HepG2 (cell line): ENCODE results near the gene LEAP2. TPM values are rescaled to one million over a fixed set of nuclear protein-coding genes. Genes with fewer than 3 reads are reported as not detected.

Source experiments
- ATAC-seq: fragments of 200-7000 bp; cut with Tn5 transposase; 3 replicates; pipeline ENCODE4 v1.9.1; 2020; ENCODE audit warnings: mild to moderate bottlenecking, moderate library complexity
- BruUV-seq: library from RNA; stranded (reverse); fragments of 400-500 nt; replicated peaks from 2 replicates; lab custom pipeline; 2021; lab: Mats Ljungman, UMichigan
- CTCF ChIA-PET: fragments of 300-600 bp; formaldehyde crosslinking; extraction: SDS; loops from one replicate; lab custom pipeline; 2021; ENCODE audit warnings: low total read pairs, inconsistent platforms, low intra/inter-chr PET ratio; lab: Yijun Ruan, JAX
- POLR2A ChIA-PET: fragments of 350-600 bp; sonication (Branson Sonifier 250); formaldehyde crosslinking; loops from one replicate; lab custom pipeline; 2020; ENCODE audit warnings: antibody characterized with exemption, inconsistent platforms; lab: Yijun Ruan, JAX
- DNase-seq: peaks from one replicate; pipeline ENCODE4 v3.0.0-alpha.2; 2015; ENCODE audit warnings: low spot score
- FAIRE-seq: peaks from 3 replicates; lab custom pipeline; 2011; peaks lifted over from hg19 to GRCh38; lab: Jason Lieb, UNC
- H2AFZ ChIP-seq: one replicate; pipeline ENCODE4 v1.6.1; 2011; ENCODE audit warnings: low read length, inconsistent platforms
- H3K27ac ChIP-seq: fragments of 300-600 bp; 3 replicates; pipeline ENCODE4 v1.8.0; 2011; ENCODE audit warnings: mixed run types, mild to moderate bottlenecking, mixed read lengths, low read length, inconsistent platforms; ENCODE audit not compliant: insufficient read depth; ENCODE audit errors: extremely low read length
- H3K27me3 ChIP-seq, 2 experiments: fragments of 200-600 bp in 1 of 2; 2 replicates in 1 of 2; 3 replicates in 1 of 2; pipeline versions ENCODE4 v1.6.0 to v1.8.0; 2011; ENCODE audit warnings: low read length in 2 of 2, mild to moderate bottlenecking in 2 of 2, moderate library complexity in 2 of 2, inconsistent platforms in 1 of 2; ENCODE audit not compliant: insufficient read depth in 2 of 2, control insufficient read depth in 1 of 2
- H3K36me3 ChIP-seq, 2 experiments: fragments of 200-600 bp in 1 of 2; replicated peaks in 1 of 2; 2 replicates in 1 of 2; 3 replicates in 1 of 2; pipeline versions ENCODE4 v1.5.1 to v1.8.0; 2011; ENCODE audit warnings: low read length in 2 of 2, inconsistent platforms in 1 of 2; ENCODE audit not compliant: insufficient read depth in 2 of 2, control insufficient read depth in 1 of 2
- H3K4me1 ChIP-seq: 2 replicates; pipeline ENCODE4 v1.5.1; 2012; ENCODE audit warnings: low read length, inconsistent platforms; ENCODE audit not compliant: insufficient read depth
- H3K4me2 ChIP-seq: 2 replicates; pipeline ENCODE4 v1.6.0; 2011; ENCODE audit warnings: low read depth, low read length, inconsistent platforms
- H3K4me3 ChIP-seq, 3 experiments: fragments of 200-600 bp in 1 of 3; sonication (generic), shearing (Covaris generic) in 1 of 3; replicated peaks in 1 of 3; 2 replicates each; pipeline ENCODE4 v1.5.1; 2011 to 2016; ENCODE audit warnings: low read length in 3 of 3, inconsistent platforms in 2 of 3, low read depth in 2 of 3, mild to moderate bottlenecking in 2 of 3, control low read depth in 1 of 3, mixed read lengths in 1 of 3; ENCODE audit not compliant: insufficient read depth in 1 of 3
- H3K79me2 ChIP-seq: one replicate; pipeline ENCODE4 v1.6.1; 2011; ENCODE audit warnings: low read length, inconsistent platforms; ENCODE audit not compliant: insufficient read depth
- H3K9ac ChIP-seq: 2 replicates; pipeline ENCODE4 v1.6.0; 2011; ENCODE audit warnings: mild to moderate bottlenecking, low read depth, low read length, inconsistent platforms; ENCODE audit not compliant: insufficient read depth
- H3K9me3 ChIP-seq: 2 replicates; pipeline ENCODE4 v1.5.1; 2012; ENCODE audit warnings: mild to moderate bottlenecking, low read length
- H4K20me1 ChIP-seq: 2 replicates; pipeline ENCODE4 v1.6.0; 2011; ENCODE audit warnings: inconsistent platforms, mild to moderate bottlenecking, low read length, moderate library complexity; ENCODE audit not compliant: insufficient read depth
- BHLHE40 ChIP-seq: IDR thresholded peaks from 2 replicates; pipeline ENCODE4 v1.6.1; 2011; ENCODE audit warnings: low read length, improper control_type of control experiment
- HDAC1 ChIP-seq: sonication (generic); formaldehyde crosslinking; IDR thresholded peaks from 2 replicates; pipeline ENCODE4 v1.5.1; 2020; ENCODE audit warnings: mild to moderate bottlenecking, missing genetic modification reagents
- HDAC2 ChIP-seq: sonication (generic); formaldehyde crosslinking; IDR thresholded peaks from 2 replicates; pipeline ENCODE4 v1.4.0; 2020; ENCODE audit warnings: missing genetic modification reagents
- KLF6 ChIP-seq: IDR thresholded peaks from 2 replicates; pipeline ENCODE4 v1.8.0; 2016; ENCODE audit warnings: missing biosample characterization, missing genetic modification reagents
- SNAPC2 ChIP-seq: sonication (generic); formaldehyde crosslinking; IDR thresholded peaks from 2 replicates; pipeline ENCODE4 v1.8.1; 2022; ENCODE audit warnings: mild to moderate bottlenecking, missing genetic modification reagents
- ZBTB42 ChIP-seq: sonication (generic); formaldehyde crosslinking; IDR thresholded peaks from 2 replicates; pipeline ENCODE4 v1.5.0; 2020; ENCODE audit warnings: mild to moderate bottlenecking, missing genetic modification reagents
- ZNF281 ChIP-seq: sonication (generic); formaldehyde crosslinking; IDR thresholded peaks from 2 replicates; pipeline ENCODE4 v1.4.0; 2020; ENCODE audit warnings: missing genetic modification reagents, borderline replicate concordance
- ZNF619 ChIP-seq: sonication (generic); formaldehyde crosslinking; IDR thresholded peaks from 2 replicates; pipeline ENCODE4 v1.4.0; 2020; ENCODE audit warnings: mild to moderate bottlenecking, missing genetic modification reagents
- ZNF768 ChIP-seq: sonication (generic); formaldehyde crosslinking; IDR thresholded peaks from 2 replicates; pipeline ENCODE4 v1.4.0; 2020; ENCODE audit warnings: missing genetic modification reagents
- ZNF816 ChIP-seq: sonication (generic); formaldehyde crosslinking; IDR thresholded peaks from 2 replicates; pipeline ENCODE4 v1.8.0; 2022; ENCODE audit warnings: missing genetic modification reagents, mild to moderate bottlenecking, borderline replicate concordance
- ZSCAN22 ChIP-seq: sonication (generic); formaldehyde crosslinking; IDR thresholded peaks from 2 replicates; pipeline ENCODE4 v1.4.0; 2020; ENCODE audit warnings: mild to moderate bottlenecking, missing genetic modification reagents
- WGBS: methylation state at CpG from one replicate; pipeline ENCODE4 v1.1.6; 2017; ENCODE audit warnings: low lambda C conversion rate; 5-methylcytosine and 5-hydroxymethylcytosine counted together
- in situ Hi-C: cut with HindIII; loops from 2 replicates; pipeline ENCODE4 v1.10.0; 2017; ENCODE audit warnings: low pct_unique_long_range_greater_than_20kb; ENCODE audit not compliant: extremely low pct_ligation_motif_present
- intact Hi-C: fragments of 100-400 bp; cut with micrococcal nuclease; formaldehyde crosslinking; loops from one replicate; pipeline ENCODE4 v1.10.0; 2022; ENCODE audit not compliant: unreplicated experiment
- polyA plus RNA-seq, 8 experiments: library from polyadenylated mRNA; depleted of rRNA in 3 of 8; stranded (reverse) in 7 of 8; unstranded in 1 of 8; fragments of >200 nt; fragmentation: Illumina TruSeq in 4 of 8; extraction: Trizol in 4 of 8; gene quantifications; 2 replicates each; pipeline versions ENCODE4 v1.2.1 to v1.2.3, GENCODE V29; 2011 to 2016; ENCODE audit warnings: low read depth in 4 of 8, missing spikeins in 1 of 8, mixed read lengths in 1 of 8; ENCODE audit not compliant: insufficient read depth in 1 of 8
- total RNA-seq, 5 experiments: library from RNA; depleted of rRNA; stranded (reverse); fragments of >200 nt; fragmentation: Illumina TruSeq; extraction: Trizol; gene quantifications; 2 replicates each; pipeline ENCODE4 v1.2.3, GENCODE V29; 2016; ENCODE audit warnings: low read depth in 1 of 5
- TF ChIP-seq, protein P1 (sequence below): fragments of 450-650 bp; IDR thresholded peaks from 2 replicates; pipeline ENCODE4 v1.6.1; 2017; ENCODE audit warnings: mild to moderate bottlenecking
- TF ChIP-seq, protein P2 (sequence below): sonication (generic); formaldehyde crosslinking; IDR thresholded peaks from 2 replicates; pipeline ENCODE4 v1.4.0; 2020; ENCODE audit warnings: low read depth, missing genetic modification reagents

Gene LEAP2
- total and polyA plus RNA-seq, 2 of the 13 experiments (the other 11 are each of a cell fraction or from before 2014, with no cell fraction given), result 23.9 to 51.9 TPM

DNA sequence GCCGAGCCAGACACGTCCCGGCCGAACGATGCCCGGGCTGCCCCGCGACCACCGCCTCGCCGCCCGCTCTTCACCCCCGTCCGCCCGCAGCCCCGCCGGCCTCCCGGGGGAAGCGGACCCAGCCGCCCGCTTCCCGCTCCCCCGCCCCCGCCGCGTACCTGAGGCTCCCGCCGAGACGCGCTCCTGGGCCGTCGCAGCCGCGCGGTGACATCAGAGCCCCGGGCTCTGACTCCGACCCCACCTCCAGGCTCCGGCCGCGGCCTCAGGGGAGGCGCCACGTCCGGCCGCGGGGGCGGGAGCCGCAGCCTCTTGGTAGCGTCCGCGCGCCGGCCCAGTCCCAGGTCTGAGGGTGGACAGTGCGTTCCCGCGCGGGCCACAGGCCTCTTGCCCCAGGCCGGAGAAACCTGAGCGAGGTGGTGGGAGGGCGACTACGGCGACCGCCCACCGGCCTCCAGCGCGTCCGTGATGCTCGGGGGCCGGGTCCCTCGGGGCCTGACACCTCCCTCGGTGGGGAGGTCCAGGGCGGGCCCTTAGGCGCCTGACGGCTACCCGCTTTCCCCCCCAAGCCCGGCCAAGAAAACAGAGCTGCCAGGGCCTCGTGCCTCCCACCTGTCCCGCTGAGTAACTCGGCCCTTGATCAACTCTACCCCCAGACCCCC lies 42.9 kb upstream of the LEAP2 start, which contains the start of gene SHROOM1:
SHROOM1 (minus strand) TSS at position 212 of the 659 bp plus-strand sequence. CDS start 4,507 bp downstream, outside the sequence.
- ATAC-seq, result peak; percentile 86
- H3K36me3 ChIP-seq, result peaks cover 1 to 11% of the 10 kb centered on the region in 2 experiments; a peak in 3 of 5 replicates
- H3K79me2 ChIP-seq, result peaks cover 37% of the 10 kb centered on the region
- peak within 1 kb of the TSS; percentile 96 for H3K9ac ChIP-seq
- FAIRE-seq, result no peak
- H3K27ac ChIP-seq, result peak within 1 kb of the TSS; percentile 90
- 0% methylated on average over 11 of the region's 78 CpGs for WGBS
- BruUV-seq, result no TSS peak
- ChIA-PET POLR2A (interaction anchor here (0.7 to 6.6 kb wide), 11 partner anchors 10 to 221 kb away, joined by 3 to 91 read pairs (median 22); partner anchors contain the start of genes GDF9, HSPA4, KIF3A and LEAP2), CTCF (interaction anchor here (1.1 to 3.1 kb wide), 4 partner anchors 34 to 76 kb away, joined by 3 to 39 read pairs (median 6); partner anchors contain the start of genes GDF9 and UQCRQ)
- peak within 1 kb of the TSS; percentile 93 for H3K4me2 ChIP-seq
- no peaks in the 10 kb centered on the region for H3K27me3 ChIP-seq
- intact Hi-C loops (loop anchor here (1.0 kb wide), 2 partner anchors 36 to 53 kb away; partner anchors contain the start of genes GDF9 and UQCRQ), in situ Hi-C loops (loop anchor here (5.0 kb wide), 1 partner anchor 42 kb away; the partner anchor contains the start of gene LEAP2)
- no peaks in the 10 kb centered on the region for H3K9me3 ChIP-seq
- peaks cover 67% of the 10 kb centered on the region for H3K4me1 ChIP-seq
- no peak within 1 kb of the TSS for H2AFZ ChIP-seq
- H3K4me3 ChIP-seq, result peak within 1 kb of the TSS; percentile 79 to 94 (median 93)
- DNase-seq, result peak; percentile 66
- no peaks in the 10 kb centered on the region for H4K20me1 ChIP-seq
- no peak for TF ChIP-seq ZBTB42 (CRISPR knock-in tag)
- no peak for TF ChIP-seq ZNF619 (CRISPR knock-in tag)
- no peak for TF ChIP-seq ZSCAN22 (CRISPR knock-in tag)
- TF ChIP-seq, protein P1, sequence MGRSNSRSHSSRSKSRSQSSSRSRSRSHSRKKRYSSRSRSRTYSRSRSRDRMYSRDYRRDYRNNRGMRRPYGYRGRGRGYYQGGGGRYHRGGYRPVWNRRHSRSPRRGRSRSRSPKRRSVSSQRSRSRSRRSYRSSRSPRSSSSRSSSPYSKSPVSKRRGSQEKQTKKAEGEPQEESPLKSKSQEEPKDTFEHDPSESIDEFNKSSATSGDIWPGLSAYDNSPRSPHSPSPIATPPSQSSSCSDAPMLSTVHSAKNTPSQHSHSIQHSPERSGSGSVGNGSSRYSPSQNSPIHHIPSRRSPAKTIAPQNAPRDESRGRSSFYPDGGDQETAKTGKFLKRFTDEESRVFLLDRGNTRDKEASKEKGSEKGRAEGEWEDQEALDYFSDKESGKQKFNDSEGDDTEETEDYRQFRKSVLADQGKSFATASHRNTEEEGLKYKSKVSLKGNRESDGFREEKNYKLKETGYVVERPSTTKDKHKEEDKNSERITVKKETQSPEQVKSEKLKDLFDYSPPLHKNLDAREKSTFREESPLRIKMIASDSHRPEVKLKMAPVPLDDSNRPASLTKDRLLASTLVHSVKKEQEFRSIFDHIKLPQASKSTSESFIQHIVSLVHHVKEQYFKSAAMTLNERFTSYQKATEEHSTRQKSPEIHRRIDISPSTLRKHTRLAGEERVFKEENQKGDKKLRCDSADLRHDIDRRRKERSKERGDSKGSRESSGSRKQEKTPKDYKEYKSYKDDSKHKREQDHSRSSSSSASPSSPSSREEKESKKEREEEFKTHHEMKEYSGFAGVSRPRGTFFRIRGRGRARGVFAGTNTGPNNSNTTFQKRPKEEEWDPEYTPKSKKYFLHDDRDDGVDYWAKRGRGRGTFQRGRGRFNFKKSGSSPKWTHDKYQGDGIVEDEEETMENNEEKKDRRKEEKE, result no peak
- peak; percentile 66 for TF ChIP-seq ZNF768 (CRISPR knock-in tag)
- TF ChIP-seq, protein P2, sequence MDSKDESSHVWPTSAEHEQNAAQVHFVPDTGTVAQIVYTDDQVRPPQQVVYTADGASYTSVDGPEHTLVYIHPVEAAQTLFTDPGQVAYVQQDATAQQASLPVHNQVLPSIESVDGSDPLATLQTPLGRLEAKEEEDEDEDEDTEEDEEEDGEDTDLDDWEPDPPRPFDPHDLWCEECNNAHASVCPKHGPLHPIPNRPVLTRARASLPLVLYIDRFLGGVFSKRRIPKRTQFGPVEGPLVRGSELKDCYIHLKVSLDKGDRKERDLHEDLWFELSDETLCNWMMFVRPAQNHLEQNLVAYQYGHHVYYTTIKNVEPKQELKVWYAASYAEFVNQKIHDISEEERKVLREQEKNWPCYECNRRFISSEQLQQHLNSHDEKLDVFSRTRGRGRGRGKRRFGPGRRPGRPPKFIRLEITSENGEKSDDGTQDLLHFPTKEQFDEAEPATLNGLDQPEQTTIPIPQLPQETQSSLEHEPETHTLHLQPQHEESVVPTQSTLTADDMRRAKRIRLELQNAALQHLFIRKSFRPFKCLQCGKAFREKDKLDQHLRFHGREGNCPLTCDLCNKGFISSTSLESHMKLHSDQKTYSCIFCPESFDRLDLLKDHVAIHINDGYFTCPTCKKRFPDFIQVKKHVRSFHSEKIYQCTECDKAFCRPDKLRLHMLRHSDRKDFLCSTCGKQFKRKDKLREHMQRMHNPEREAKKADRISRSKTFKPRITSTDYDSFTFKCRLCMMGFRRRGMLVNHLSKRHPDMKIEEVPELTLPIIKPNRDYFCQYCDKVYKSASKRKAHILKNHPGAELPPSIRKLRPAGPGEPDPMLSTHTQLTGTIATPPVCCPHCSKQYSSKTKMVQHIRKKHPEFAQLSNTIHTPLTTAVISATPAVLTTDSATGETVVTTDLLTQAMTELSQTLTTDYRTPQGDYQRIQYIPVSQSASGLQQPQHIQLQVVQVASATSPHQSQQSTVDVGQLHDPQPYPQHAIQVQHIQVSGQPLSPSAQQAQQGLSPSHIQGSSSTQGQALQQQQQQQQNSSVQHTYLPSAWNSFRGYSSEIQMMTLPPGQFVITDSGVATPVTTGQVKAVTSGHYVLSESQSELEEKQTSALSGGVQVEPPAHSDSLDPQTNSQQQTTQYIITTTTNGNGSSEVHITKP (CRISPR knock-in tag), result peak; percentile 96
- peak; percentile 53; the same call in 1 of the 2 replicates for TF ChIP-seq HDAC2
- no peak for TF ChIP-seq KLF6 (CRISPR knock-in tag)
- no peak; the same call in 1 of the 2 replicates for TF ChIP-seq ZNF816
- no peak for TF ChIP-seq ZNF281 (CRISPR knock-in tag)
- no peak for TF ChIP-seq SNAPC2 (CRISPR knock-in tag)
- peak; percentile 55; the same call in 1 of the 2 replicates for TF ChIP-seq BHLHE40
- TF ChIP-seq HDAC1, result peak; percentile 57; the same call in 1 of the 2 replicates
